ENCODE results near the gene DHRSX.
A peak's percentile ranks its signal among the peaks of the same experiment; 100 is the strongest.
"Not testable (repeated sequence)": the region's sequence is repeated elsewhere in the genome, so short reads cannot be mapped to it uniquely, and the experiment has no call there.

The DHRSX gene

GRCh38 chrX:2520539-2520938 lies 19.8 kb upstream of the DHRSX start:
- DNase-seq (ENCODE audit: low read depth in 3 of 3): no peak

- not testable (repeated sequence) for DNase-seq (ENCODE audit: low read depth in 3 of 3)
Observed at GRCh38 chrX:2519638-2520037, 18.9 kb upstream of the DHRSX start.

DNA sequence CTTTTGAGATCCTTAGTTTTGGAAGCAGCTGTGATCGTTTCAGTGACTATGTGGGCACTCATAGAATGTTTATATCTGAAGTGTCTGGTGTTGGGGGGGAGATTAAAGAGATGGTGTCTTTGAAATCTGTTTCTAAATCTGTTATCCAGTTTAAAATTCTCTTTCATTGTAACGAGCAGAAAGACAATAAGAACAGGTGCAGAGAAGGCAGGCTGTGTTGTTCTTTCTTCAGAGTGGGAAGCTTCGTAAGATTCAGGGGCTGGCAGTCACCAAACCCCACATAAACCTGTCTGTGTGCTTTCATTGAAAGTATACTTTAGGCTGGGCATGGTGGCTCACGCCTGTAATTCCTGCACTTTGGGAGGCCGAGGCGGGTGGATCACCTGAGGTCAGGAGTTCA lies 16.3 kb upstream of the DHRSX start:
- no peak for DNase-seq (ENCODE audit: low read depth in 3 of 3)

GRCh38 chrX:2516623-2517022 lies 15.8 kb upstream of the DHRSX start:
- no peak for DNase-seq (ENCODE audit: low read depth in 3 of 3)

GRCh38 chrX:2514131-2514530 lies 13.4 kb upstream of the DHRSX start:
- DNase-seq (ENCODE audit: low read depth in 3 of 3): no peak

DNA sequence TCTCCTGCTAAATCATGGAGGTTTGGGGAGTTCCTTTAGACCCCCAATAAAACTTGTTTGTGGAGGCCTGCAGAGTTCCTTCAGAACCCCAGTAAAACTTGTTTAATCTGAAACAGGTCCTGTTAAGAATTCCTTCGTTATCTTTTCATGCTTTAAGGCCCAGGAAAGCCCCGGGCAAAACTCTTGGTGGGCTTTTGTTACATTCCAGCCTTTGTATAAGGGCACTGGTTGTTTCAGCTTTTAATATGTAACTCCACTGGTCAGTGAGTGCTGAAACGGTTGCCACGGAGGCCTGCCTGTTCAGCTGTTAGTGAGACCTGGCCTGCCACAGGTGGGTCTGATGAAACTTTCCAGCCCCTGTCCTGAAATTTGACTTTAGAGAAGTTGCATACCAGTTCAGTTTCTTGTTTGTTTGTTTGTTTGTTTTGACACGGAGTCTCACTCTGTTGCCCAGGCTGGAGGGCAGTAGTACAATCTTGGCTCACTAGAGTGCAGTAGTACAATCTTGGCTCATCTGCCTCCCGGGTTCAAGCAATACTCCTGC lies 12.4 kb upstream of the DHRSX start:
- no peak for DNase-seq (ENCODE audit: low read depth in 3 of 3)

DNA sequence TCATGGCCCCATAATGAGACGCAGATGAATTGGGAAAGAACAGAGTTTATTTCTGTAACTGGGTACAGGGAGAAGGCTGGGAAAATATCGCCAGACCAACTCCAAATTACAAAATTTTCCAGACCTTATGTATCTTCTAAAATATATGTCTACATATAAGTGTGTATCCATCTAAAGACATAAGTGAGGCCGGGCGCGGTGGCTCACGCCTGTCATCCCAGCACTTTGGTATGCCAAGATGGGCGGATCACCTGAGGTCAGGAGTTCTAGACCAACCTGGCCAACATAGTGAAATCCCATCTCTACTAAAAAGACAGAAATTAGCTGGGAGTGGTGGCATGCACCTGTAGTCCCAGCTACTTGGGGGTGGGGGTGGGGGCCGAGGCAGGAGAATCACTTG lies 11.7 kb upstream of the DHRSX start:
- no peak for DNase-seq (ENCODE audit: low read depth in 3 of 3)

GRCh38 chrX:2511326-2511725 lies 10.6 kb upstream of the DHRSX start:
- DNase-seq (ENCODE audit: low read depth in 3 of 3): no peak

DNA sequence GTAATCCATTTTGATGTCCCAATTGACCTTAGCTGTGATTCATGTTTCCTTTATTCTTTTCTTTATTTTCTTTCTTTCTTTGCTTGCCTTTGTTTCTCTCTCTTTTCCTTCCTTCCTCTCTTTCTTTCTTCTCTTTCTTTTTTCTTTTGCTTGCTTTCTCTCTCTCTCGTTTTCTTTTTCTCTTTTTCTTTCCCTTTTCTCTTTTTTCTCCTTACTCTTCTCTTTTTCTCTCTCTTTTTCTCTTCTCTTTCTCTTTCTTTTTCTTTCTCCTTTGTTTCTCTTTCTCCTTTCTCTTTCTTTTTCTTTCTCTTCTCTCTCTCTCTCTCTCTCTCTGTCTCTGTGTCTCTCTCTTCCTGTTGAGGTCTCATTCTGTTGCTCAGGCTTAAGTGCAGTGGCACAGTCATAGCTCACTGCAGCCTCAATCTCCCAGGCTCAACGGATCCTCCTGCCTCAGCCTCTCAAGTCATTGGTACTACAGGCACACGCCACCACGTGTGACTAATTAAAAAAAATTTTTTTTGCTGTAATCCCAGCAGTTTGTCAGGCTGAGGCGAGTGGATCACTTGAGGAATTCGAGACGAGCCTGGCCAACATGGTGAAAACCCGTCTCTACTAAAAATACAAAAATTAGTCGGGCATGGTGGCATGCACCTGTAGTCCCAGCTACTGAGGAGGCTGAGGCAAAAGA lies 8.0 kb upstream of the DHRSX start:
- DNase-seq (ENCODE audit: low read depth in 3 of 3): no peak

- no peak for DNase-seq (ENCODE audit: low read depth in 3 of 3)
Observed at GRCh38 chrX:2507904-2508627, 7.3 kb upstream of the DHRSX start.

DNA sequence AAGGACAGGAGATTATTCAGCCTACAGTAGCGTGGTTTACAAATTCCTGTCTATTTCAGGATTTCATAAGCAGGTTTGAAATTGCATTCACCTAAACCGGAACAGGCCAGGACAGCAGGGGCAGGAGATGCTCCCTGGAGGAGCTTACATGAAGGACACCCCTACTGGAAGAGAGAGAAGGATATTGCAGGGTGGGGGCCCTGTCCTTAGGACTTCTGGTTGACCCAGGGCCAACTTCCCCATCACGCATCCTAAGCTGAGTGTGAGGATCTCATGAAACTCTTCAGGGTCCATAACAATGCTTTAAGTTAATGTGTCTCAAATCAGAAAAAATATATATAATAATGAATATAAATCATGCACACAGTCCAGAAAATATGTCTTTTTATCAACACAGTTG lies 6.4 kb upstream of the DHRSX start:
- DNase-seq (ENCODE audit: low read depth in 3 of 3): no peak

DNA sequence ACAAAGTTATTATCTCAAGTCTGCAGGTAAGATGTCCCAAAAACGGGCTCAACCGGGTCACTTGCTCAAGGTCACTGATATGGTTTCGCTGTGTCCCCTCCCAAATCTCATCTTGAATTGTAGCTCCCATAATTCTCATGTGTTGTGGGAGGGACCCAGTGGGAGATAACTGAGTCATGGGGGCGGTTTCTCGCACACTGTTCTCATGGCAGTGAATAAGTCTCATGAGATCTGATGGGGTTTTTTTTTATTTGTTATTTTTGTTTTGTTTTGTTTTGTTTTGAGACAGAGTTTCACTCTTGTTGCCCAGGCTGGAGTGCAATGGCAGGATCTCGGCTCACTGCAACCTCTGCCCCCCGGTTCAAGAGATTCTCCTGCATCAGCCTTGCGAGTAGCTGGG lies 4.6 kb upstream of the DHRSX start:
- not testable (repeated sequence) for DNase-seq (ENCODE audit: low read depth in 3 of 3)

- no peak for DNase-seq (ENCODE audit: low read depth in 3 of 3)
Observed at GRCh38 chrX:2504706-2505332, 4.0 kb upstream of the DHRSX start.

DNA sequence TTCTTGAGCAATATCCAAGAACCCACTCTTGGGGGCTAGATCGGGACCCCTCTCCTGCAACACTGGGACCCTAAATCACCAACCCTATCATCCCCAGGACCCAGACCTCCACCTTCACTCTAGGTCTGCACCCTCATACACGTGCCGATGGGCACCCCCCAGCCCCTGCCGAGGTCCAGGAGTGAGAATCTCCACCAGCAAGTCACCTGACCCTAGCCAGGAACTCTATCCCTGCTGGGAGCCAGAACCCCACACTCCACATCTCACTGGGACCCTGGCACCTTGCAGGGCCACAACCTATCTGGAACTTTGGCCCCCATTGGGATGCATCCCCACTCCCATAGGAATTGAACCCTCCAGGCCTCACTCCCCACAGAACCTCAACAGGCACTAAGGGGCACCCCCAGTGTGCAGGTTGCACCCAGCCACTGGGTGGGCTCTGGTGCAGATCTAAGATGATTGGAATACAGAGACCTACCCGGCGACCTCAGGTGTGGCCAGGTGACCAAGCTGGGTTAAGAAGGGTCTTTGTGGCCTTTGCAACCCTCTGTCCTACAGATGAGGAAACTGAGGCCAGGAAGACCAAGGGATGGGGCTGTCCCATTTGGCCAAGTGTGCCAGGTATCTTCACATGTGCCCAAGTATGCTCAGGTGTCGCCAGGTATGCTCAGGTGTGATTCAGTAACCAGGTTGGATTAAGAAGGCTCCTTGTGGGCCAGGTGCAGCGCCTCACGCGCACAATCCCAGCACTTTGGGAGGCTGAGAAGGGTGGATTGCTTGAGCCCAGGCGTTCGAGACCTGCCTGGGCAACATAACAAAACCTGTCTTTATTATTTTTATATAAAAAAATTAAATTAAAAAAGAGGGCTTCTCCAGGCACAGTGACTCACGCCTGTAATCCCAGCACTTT lies 3.1 kb upstream of the DHRSX start:
- DNase-seq (ENCODE audit: low read depth in 3 of 3): no peak

- DNase-seq (ENCODE audit: low read depth in 3 of 3): no peak
Observed at GRCh38 chrX:2502668-2503519, 2.1 kb upstream of the DHRSX start.

DNA sequence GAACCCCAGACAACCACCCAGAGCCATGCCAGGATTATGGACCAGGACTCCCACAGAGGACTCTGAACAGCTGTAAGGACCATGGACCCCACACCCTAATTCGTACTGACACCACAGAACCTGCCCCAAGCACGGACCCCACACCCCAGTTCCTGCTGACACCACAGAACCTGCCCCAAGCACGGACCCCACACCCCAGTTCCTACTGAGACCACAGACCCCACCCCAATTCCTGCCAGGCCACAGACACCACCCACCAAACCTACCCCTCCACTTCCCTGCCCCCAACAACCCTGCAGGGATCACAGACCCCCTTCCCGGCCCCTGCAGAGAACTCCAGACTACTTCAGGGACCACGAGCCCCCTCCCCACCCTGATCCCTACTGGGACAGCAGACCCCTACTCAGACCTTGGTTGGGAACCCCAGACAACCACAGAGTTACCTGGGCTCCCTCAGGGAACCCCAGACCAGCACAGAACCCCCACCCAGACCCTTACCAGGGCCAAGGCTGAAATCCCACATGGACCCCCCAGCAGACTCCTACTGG lies 1.4 kb upstream of the DHRSX start:
- no peak for DNase-seq (ENCODE audit: low read depth in 3 of 3)

- DNase-seq (ENCODE audit: low read depth in 3 of 3): no peak
Observed at GRCh38 chrX:2501559-2502102, 855 bp upstream of the DHRSX start.

GRCh38 chrX:2500091-2500802 lies 529 bp downstream of the DHRSX start:
- peak in 1 of 3 donors; percentile 8 for DNase-seq (ENCODE audit: low read depth in 3 of 3)

- DNase-seq (ENCODE audit: low read depth in 3 of 3): no peak
Observed at GRCh38 chrX:2499507-2499906, 1.3 kb downstream of the DHRSX start.

Data from stimulated activated CD4-positive, alpha-beta T cell treated with anti-CD3 and anti-CD28 coated beads, TNF-alpha, amount 100 ng/mL, for 48 hours (primary cell).